HG03095 (cell line): ENCODE results near the gene IL1B.
A peak's percentile ranks its signal among the peaks of the same experiment; 100 is the strongest.

ENCODE experiments used
- ATAC-seq: cut with Tn5 transposase; IDR thresholded peaks from one replicate; pipeline ENCODE4 v1.9.1; 2021; ENCODE audit warnings: moderate library complexity; ENCODE audit not compliant: unreplicated experiment

IL1B gene

GRCh38 chr2:112811276-112811831 is 25.2 kb downstream of the IL1B start:
- ATAC-seq = no peak

DNA sequence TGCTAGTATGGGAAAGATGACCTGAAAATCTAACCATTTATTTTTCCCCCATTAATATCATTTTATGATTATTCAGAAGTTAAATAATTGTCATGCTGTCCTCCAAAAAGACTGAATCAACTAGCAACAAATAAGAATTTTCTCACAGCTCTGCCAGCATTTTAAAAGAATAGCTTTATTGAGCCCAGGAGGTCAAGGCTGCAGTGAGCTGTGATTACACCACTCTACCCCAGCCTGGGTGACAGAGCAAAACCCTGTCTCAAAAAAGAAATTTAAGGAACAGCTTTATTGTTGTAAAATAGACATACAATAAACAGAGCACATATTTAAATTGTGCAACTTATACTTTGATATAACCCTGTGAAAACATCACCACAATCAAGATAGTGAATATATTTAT is 27.5 kb downstream of the IL1B start:
- no peak for ATAC-seq

- no peak for ATAC-seq
Observed at GRCh38 chr2:112807233-112807807, 29.3 kb downstream of the IL1B start.

GRCh38 chr2:112805542-112805941 is 31.0 kb downstream of the IL1B start:
- ATAC-seq = no peak

DNA sequence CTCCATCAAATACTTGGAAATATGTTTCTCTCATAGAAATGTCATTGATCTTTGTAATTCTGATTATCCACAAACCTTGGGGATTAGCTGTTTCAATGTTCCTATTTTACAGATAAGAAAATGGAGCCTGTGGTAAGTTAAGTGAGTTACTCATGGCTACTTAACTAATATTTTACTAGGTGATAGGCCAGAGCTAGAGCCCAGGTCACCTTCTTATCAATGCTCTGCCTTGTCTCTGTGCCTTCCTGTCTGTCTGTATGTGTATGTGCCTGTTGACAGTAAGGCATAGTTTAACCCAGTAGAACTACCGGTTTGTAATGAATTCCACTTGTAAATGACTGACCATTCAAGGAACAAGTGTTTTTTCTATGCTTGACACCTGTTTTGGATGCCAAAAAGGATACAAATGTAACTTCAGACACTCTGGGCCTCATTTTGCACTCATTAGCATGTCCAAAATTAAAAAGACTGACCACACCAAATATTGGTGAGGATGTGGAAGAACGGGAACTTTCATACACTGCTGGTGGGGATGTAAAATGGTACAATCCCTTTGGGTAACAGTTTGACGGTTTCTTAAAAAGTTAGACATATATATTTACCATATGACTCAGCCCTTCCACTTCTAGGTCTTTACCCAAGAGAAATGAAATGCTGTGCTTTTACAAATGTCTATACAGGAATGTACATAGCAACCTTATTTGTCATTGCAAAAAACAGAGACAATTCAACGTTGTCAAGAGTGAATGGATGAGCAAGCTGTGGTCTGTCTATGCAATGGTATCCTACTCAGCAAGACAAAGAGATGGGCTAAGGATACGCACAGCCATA is 32.7 kb downstream of the IL1B start:
- ATAC-seq = no peak

DNA sequence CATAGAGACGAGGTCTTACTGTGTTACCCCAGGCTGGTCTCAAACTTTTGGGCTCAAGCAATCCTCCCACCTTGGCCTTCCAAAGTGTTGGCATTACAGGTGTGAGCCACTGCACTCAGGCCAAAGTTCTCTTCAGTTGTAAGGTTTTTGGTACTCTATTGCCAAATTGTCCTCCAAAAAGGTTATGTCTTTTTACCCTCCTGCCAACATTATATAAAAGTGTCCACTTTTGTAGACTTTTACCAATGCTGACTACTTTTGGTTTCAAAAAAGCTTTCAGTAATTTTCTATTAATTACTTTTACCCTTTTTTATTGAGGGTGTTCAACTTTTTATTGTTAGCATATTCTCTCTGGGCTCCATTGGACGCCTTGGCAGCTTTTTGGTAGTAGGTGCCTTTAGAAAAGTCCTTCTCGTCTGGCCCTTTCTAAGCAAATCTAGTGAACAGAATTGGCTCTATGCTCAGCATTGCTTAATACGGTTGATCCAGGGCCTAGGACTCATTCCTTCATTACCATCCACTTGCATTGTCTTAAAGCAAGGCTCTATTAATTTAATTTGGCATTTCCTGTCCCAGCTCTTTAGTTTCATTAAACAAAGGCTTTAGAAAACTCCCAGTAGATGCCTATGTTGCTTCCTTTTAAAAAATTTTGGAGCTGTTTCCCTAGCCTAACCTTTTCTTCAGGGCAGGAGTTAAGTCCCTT is 35.5 kb downstream of the IL1B start:
- no peak for ATAC-seq

- no peak for ATAC-seq
Observed at GRCh38 chr2:112798979-112799975, 37.3 kb downstream of the IL1B start.

DNA sequence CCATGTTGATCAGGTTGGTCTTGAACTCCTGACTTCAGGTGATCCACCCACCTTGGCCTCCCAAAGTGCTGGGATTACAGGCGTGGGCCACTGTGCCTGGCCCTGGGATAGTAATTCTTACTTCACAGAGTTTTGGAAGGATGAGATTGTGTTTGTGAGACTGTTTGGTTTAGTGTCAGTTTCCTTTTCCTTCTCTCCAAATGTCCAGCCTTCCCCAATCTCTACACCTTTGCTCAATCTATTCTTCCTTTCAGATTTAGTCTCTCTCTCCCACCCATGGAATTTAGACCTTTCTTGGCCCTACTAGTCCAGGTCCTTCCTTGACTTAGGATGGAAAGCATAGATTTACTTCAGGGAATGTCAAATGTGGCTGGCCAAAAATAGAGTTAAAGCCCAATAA is 40.1 kb downstream of the IL1B start:
- ATAC-seq = no peak

DNA sequence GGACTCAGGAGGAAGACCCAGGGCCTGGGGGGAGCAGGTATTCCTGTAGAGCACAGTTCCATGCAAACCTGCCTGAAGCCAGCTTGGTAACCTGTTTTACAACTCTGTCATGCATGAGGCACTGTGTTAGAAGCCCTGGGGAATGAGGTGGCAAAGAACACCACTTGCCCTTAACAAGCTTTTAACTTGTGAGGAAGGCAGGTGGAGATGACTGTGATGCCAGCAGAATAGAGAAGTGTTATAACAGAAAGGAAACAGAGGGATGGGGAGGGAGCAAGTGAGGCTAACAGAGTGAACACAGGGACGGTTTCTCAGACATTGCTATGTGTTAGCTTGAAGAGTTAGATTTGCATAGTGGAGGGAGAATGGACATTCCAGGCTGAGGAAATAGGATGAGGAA is 40.8 kb downstream of the IL1B start:
- ATAC-seq = no peak

- no peak for ATAC-seq
Observed at GRCh38 chr2:112794841-112795240, 41.7 kb downstream of the IL1B start.

DNA sequence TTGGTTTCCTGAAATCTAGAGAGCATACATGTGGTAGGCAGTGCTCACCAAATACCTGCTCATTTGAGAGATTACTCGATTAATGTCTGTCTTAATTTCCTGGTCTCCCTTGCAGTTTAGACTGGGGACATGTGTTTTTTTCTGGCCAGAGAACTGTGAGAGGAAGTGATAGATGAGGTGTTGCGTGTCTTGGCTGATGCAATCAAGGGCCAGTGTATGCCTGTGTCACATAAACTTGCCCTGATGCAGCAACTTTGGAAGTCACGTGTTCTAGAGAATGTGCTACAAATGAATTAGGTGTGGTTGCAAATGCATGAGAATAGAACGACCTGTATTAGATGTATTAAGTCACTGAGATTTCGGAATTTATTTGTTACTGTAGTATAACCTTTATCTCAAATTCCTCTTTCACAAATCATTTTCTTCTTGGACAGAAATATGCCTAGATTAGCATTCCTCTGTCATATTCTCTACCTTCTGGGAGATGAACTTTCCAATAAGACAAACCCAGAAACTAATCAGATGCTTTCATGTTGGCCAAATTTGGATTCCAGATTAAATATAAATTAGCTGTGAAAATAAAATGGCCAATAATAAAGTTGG is 42.3 kb downstream of the IL1B start:
- peak; percentile 64 for ATAC-seq

GRCh38 chr2:112793449-112793978 is 43.1 kb downstream of the IL1B start:
- ATAC-seq = no peak

GRCh38 chr2:112792419-112792818 is 44.2 kb downstream of the IL1B start:
- no peak for ATAC-seq

GRCh38 chr2:112791693-112792230 is 44.8 kb downstream of the IL1B start:
- ATAC-seq = no peak

DNA sequence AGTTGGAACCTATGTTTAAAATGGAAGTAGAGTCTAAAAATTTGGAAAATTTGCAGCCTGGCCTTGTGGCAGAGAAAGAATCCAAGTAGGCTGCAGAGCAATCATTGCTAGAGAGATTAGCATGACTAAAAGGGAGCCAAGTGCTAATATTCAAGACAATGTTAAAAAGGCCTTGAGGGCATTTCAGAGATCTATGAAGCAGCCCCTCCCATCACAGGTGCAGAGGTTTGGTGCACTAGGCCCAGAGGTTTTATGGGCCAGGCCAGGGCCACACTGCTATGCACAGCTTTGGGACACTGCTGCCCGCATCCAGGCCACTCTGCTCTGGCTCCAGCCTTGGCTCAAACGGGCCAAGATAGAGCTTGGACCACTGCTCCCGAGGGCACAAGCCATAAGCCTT is 45.6 kb downstream of the IL1B start:
- ATAC-seq = no peak

- ATAC-seq = no peak
Observed at GRCh38 chr2:112790305-112790704, 46.3 kb downstream of the IL1B start.

- no peak for ATAC-seq
Observed at GRCh38 chr2:112789186-112789585, 47.4 kb downstream of the IL1B start.

DNA sequence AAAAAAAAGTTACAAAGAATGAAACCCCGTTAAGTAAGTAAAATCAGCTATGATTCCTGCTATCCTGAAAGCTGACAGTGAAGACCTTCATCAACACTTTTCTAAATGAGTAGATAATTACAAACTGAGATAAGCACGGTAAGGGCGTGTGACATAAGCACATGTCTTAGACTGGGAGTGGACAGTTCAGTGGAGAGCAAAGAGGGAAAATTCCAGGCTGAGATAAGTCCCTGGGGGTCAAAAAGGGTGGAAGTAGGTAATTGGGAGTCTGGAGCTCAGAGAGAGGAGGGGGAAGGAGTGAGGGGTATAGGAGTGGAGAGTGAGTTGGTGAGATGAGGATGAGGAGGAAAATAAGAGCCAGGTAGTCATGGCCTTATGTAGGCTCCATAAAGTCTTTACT is 47.9 kb downstream of the IL1B start:
- ATAC-seq = no peak

DNA sequence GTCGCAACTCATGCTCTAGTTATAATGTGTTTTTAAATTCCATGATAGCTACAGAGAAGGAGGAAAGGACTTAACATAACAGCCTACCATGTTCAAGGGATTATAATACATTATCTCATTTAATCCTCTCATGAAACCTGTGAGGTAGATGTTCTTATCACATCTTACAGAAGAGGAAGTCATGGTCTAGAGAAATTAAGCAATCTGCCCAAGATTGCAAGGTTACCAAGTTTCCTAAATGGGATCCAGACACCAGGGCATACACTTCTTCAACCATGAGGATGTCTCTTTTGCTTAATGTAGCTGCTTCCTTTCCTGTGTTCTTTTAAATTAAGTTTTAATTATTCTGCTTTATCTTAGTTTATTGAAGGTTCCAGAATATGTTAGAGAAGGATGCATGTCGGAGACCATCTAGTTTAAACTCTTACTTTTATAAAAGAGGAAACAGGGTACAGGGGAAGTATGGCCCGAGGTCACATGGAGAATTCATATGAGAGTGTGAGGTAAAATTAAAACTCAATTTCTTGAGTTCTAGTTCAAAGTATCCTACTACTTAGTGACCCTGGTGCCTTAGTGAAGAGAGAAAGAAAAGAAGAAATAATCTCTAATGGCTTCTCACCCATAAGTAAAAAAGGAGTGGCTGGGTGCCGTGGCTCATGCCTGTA is 48.7 kb downstream of the IL1B start:
- ATAC-seq = no peak
